GM21360 (cell line): ENCODE measurements around the gene ZNF837.
"Not testable (repeated sequence)": the region's sequence is repeated elsewhere in the genome, so short reads cannot be mapped to it uniquely, and the experiment has no call there.

ENCODE experiments used
- ATAC-seq: cut with Tn5 transposase; IDR thresholded peaks from one replicate; pipeline ENCODE4 v1.9.1; 2021; ENCODE audit warnings: mild to moderate bottlenecking, moderate library complexity; ENCODE audit not compliant: unreplicated experiment

The ZNF837 gene

DNA sequence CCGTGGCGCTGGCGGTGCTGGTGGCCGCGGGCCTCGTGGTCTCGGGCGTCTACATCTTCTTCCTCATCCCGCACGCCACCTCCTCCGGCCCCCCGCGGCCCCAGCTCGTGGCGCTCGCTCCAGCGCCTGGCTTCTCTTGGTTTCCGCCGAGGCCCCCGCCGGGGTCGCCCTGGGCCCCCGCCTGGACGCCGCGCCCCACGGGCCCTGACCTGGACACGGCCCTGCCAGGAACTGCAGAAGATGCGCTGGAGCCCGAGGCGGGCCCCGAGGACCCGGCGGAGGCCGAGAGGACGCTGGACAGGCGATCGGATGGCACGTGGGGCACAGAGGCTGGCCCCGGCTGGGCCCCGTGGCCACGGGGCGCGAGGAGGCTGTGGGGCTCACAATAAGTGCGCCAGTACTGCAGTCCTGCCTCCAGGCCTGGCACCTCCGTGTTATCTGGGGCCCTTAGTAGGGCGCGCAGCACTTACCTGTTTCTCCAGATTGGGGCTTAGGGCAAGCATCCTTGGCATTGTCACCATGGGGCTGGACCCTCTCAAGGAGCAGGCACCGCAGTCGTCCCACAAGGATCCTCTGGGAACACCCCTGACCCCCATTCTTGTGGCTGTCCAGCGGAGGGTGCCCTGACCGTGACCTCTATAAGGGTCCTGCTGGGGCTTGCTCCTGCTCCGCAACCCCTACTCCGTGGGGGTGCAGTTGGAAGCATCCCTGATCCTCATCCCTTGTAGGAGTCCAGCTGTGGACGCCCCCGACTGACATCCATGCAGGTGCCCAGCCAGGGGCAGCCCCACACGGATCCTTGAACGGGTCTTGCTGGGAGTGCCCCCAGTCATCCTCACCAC, 16.1 kb upstream of the ZNF837 start:
- ATAC-seq = no peak

DNA sequence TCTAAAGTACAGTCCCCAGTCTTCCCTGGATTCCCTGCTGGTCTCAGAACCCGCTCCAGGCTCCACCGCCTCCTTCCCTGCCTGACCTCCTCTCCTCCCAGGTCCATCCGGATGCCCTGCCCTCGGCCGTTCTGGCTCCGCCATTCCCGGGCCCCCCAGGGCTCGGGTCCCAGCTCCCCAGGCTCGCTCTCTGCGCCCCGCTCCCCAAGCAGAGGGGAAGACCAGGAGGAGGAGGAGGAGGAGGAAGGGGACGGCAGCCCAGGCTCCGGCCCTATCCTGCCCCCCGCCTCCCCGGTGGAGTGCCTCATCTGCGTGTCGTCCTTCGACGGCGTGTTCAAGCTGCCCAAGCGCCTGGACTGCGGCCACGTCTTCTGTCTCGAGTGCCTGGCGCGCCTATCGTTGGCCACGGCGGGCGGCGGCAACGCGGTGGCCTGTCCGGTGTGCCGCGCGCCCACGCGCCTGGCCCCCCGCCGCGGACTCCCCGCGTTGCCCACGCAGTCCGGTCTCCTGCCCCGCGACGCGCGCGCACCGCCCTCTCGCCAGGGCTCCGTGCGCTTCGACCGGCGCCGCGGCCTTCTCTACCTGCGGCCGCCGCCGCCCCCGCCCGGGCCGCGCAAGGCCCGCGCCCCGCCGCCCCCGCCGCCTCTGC, 15.3 kb upstream of the ZNF837 start:
- ATAC-seq = no peak

DNA sequence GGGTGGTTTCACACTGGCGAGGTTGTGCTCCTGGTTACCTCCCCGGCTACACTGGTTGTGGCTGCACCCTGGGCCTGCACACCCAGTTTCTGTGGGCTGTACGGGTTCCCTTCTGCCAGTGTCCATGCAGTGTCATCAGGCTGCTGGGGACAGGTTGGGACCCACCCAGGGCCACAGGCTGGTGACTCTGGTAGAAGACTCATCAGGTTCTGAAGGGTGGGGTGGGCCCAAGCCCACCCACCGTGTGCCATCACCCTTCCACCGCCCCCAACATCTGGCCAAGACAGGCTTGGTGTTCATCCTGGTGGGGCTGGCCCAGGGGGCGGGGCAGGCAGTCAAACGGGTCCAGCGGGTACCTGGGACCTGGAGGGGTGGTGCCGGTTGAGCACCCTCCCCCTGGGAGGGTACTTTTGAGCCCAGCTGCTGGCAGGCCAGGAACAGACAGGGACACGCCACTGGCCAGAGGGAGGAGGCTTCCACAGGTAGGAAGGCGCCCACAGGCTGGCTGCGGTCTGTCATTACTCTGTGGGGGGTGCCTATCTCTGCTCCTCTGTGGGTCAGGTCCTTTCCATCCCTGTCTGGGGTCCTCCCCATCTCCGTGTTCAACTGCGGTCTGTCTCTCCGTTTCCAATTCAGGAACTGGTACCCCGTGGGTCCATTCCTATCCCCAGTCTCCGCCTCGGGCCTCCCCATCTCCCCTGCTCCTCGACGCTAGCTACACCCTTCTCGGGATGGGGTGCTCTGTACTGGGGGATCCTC, 14.6 kb upstream of the ZNF837 start, which contains the start of gene RNF225:
Gene RNF225 (plus strand): TSS at position 437 of the 759 bp plus-strand sequence. CDS start 434 bp downstream, outside the sequence.
- no peak for ATAC-seq

DNA sequence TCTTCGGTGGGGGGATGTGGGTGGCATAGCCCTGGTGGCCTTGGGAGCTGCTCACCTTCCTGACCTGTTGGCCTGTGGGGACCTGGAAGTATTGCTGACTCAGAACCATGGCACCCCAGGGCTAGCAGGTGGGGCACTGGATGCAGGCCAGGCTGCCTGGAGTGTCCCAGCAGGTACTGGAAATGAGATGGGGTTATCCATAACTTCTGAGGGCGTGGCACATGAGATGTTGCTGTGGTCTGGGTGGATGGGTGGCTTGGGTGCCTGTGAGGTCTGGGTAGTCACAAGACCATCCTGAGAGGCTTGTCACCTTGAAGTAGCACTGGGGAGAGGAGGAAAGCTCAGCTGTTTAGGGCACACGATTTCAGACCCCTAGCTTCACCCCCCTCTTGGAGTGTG, 14.0 kb upstream of the ZNF837 start:
- no peak for ATAC-seq

DNA sequence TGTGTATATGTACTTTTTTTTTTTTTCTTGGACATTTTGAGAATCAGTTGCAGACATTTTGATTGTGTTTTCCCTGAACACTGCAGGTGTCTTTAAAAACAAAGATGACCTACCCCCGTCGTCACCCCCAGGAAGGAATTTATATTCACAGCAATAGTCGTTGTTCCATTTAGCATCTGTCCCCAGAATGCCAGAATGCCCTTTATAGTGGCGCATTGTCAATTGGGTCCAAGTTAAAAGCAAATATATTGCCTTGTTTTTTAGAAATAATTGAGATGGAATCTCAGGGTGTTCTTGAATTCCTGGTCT, 12.8 kb upstream of the ZNF837 start:
- ATAC-seq = no peak

DNA sequence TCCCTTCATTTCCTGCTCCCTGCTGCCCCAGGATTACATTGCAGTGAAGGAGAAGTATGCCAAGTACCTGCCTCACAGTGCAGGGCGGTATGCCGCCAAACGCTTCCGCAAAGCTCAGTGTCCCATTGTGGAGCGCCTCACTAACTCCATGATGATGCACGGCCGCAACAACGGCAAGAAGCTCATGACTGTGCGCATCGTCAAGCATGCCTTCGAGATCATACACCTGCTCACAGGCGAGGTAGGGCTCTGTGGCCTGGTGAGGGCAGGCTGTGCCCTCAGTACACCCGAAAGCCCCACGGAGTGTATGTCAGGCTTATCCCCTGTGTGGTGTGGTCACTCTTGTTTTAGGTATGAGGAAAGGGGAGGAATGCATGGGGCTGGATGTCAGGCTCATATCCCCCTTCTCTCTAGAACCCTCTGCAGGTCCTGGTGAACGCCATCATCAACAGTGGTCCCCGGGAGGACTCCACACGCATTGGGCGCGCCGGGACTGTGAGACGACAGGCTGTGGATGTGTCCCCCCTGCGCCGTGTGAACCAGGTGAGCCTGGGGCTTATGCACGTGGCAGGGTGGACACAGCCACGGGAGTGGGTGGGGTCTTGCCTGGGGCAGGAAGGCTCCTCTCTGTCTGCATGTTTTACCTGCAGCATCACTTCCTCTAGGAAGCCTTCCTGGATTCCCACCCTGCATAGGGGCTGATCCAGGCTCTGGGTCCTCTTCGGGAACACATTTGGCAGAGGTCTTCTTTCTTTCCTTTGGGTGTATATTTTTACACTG, 12.3 kb upstream of the ZNF837 start:
- no peak for ATAC-seq

DNA sequence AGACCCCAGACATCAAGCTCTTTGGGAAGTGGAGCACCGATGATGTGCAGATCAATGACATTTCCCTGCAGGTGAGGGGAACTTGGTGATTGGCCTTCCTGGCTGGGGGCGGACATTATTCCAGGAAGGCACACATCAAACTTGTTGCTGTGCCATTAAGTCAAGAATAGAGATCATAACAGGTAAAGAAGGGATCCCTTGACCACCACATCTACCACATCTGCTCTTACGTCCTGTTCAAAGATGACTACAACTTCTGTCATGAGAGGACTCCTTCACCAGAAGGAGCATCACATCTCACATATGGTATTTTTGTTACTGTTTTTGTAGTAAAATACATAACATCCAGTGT, 7.3 kb upstream of the ZNF837 start:
- no peak for ATAC-seq

DNA sequence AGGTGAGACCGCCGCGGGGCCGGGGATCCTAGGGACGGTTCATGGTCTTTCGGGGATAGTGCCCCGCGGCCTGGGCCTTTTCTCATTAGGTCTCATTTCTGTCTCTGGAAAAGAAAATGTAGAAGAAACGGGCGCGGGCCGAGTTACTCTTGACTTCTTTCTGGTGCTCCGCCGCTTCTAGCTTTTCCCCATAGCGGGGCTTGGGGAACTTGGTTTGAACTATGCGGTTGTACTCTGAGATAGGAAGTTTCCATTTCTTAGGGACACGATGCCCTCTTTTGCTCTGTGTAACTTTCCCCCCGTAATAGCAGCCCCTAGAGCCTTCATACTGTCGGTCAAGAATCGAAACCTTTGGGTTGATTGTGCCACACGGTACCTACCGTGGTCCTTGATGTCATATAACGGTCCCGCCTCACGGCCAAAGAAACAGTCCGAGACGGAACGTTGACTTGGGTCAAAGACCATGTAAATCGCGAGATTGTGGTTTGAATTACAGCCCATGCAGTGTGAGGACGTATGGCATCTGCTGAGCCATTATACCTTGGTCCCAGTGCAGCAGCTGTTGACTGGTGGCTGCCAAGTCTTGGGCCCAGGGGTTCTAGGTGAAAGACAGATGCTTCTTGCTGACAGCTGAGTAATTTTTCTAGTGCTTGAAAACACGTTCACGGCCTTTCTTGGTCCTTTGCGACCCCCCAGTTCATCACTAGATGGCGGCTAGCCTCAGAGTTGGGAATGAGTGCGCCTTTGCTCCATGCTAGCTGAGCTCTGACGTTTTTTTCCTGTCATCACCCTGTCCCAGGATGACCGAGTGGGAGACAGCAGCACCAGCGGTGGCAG, 6.7 kb upstream of the ZNF837 start:
- ATAC-seq = no peak

DNA sequence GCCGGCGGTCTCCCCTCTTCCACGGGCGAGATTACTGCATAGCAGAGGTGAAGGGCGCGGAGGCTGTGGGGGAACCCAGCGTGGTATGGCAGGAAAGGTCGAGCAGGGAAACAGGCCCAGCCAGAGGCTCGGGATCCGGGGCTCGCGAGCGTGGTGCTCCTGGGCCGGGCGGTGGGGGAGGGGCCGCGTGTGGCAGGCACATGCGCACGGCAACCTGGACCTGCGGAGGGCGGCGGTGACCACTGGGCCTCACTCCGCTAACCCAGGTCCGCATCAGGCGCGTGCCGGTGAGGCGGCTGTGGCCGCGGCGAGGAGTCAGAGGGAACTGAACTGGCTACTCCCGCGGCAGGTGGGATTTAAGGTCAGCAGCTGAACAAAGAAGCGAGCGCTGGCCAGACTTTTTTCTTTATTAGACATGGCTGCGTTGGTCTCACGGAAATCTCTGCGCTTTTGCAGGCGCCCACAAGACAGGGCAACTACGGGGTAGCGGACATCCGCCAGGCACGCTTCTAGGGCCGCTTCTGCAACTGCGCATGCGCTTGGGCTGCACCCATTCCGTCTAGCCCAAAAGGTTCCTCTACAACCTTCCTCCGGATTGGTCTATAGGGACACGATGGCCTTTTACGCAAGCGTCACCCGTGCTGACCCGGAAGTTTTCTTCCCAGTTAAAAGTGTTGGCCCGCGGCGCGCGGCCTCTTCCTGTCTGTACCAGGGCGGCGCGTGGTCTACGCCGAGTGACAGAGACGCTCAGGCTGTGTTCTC, 5.9 kb upstream of the ZNF837 start, which contains the start of gene RPS5:
Gene RPS5 (plus strand): TSS at position 694 of the 762 bp plus-strand sequence. CDS start 869 bp downstream, outside the sequence.
- peak; percentile 71 for ATAC-seq

DNA sequence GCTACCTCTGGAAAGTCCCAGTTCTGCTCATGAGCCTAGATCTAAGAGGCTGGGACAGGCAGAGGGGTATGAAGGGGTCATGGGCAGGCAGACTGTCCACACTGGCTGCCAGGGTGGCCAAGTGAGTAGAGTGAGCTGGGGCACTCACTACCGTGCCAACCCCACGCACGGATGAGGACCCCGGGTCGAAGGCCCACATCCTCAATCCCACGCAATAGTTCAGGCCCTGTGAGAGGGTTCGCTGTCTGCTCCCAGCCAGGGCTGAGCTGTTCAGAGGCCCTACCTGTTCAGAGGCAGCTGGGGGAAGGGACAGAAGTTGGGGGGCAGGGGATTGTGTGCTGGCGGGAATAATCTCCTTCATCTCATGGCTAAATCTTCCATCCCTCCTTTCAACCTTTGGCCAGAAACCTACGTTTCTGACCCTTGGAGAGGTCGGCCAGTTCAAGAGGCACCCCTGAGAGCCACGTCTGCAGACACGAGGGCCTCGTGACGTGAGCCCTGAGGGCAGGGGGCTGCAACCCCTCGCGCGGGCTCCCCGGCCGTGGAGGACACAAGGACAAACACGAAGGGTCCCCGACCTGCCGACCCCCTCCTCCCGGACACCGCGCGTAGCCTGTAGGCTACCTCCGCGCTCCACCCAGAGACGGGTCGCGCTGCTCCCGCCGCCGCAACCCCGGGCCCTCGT, 5.2 kb upstream of the ZNF837 start:
- ATAC-seq = peak; percentile 2

DNA sequence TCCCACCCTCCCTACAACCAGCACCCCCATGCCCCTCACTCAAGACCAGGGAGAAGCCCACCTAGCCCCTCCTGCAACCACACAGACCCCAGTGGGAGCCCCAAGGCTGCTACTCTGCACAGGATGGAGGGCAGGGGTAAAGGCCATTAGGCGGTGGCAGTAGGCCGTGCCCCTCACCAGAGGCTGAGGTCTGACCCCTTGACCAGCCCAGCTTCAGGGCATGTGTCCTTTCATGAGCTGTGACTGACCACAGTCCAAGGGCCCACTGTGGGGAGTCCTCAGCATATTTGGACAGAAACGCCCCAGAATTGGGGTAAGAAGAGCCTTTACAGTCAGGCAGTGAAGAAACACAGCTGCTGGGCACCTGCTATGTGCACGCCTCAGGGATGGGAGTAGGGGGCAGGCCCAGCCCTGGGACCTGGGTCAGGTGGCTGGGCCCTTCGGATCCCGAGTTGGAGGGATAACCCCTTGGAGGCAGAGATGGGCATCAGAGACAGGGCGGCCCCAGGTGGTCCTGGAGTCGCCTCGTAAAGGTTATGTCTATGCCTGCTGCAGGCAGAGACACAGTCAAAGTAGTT, 4.6 kb upstream of the ZNF837 start:
- ATAC-seq = no peak

DNA sequence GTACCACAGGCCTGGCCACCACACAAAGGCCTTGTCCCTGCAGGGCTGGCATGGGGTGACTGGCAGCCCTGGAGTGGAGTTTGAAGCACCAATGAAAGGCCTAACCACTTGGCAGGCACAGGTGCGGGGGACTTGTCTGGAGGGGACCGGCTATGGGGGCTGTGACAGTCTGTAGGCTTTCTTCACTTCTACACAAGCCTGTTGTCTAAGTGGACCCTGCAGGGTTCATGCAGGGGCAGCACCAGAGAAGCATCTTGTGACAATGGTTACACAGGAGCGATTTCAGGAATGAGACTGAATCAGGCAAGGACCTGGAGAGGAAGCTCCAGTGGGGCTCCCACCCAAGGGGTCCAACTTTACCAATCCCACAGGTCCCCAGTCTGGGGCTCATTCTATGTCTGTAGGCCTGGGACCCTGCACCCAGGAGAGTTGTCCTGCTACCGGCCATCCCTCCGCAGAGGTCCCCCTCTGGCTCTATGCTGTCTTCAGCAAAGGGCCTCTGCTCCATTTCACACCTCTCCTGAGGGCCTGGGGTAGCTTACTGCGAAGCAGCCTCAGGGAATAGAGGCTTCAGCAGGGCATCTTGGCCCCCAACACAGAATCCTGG, 2.3 kb upstream of the ZNF837 start:
- no peak for ATAC-seq

DNA sequence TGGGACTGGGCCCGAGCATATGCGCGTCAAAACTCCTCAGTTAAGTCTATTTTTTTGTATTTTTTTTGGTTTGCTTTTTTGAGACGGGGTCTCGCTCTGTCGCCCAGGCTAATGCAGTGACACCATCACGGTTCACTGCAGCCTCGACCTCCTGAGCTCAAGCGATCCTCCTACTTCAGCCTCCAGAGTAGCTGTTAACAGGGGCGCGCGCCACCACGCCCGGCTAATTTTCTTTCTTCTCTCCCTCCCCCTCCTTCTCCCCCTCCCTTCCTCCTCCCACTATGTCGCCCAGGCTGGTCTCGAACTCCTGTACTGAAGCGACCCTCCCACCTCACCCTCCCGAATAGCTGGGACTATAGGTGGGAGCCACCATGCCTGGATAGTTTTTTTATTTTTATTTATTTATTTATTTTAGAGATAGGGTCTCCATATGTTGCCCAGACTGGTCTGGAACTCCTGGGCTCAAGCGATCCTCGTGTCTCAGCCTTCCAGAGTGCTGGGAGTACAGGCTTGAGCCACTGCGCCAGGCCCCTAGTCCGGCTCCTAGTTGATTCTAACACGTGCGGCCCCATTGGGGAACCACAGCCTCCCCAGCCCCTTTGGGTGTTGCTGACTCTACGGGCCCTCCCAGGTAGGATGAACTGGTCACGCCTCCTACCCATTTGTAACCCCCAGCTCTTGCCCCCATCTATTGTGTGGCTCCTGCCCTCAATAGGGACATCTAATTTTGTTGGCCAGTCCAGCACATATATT, 806 bp upstream of the ZNF837 start:
- no peak for ATAC-seq

DNA sequence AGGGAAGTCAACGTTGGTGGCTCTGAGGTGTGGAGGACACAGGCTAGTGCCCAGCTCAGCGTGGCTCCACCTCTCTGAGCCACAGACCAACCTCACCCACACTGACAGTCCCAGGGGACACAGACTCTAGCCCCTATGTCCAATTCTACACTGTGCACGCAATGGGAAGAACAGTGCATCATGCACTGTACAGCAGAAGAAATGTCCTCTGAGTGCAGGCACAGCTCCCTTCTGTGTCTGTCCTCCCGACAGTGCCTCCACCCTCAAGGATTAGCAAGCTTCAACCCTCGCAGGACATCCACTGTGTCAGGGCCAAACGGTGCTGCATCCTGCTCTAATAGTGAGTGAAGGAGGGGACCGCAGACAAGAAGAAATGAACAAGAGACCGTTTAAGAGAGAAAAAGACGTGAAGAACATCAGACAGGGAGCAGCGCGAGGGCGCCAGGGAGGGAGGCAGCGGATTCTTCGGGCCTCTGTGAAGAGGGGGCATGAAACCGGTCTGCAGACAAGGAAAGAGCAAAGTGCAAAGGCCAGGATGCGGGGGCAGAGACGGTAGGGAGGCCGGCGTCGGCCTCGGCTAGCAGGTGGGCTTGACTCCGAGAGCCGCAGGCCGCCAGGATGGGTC, 681 bp downstream of the ZNF837 start:
- ATAC-seq = no peak

DNA sequence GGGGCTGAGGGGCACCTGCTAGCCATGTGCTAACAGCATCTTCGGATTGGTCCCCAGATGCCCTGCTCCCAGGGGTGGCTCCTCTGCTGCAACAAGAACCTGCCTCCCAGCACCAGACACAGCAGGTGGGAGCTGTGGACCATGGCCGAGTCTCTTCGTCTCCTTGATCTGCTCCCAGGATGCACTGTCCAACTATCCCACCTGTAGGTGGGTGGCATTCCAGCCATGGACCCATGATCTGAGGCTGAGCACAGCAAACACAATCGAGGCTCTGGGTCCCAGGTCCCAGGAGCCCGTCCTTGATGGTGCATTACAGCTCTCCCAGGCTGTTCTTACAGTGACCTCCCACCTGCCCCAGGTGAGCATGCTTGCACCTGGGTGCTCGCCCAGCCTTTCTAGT, 1.6 kb downstream of the ZNF837 start:
- no peak for ATAC-seq

DNA sequence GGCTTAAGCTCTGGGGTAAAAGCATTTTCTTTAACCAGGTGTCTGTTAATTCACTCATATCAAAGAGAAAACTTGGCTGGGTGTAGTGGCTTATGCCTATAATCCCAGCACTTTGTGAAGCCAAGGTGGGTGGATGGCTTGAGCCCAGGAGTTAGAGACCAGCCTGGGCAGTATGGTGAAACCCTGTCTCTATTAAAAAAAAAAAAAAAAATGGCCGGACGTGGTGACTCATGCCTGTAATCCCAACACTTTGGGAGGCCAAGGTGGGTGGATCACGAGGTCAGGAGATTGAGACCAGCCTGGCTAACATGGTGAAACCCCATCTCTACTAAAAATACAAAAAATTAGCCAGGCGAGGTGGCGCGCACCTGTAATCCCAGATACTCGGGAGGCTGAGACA, 4.1 kb downstream of the ZNF837 start:
- not testable (repeated sequence) for ATAC-seq

DNA sequence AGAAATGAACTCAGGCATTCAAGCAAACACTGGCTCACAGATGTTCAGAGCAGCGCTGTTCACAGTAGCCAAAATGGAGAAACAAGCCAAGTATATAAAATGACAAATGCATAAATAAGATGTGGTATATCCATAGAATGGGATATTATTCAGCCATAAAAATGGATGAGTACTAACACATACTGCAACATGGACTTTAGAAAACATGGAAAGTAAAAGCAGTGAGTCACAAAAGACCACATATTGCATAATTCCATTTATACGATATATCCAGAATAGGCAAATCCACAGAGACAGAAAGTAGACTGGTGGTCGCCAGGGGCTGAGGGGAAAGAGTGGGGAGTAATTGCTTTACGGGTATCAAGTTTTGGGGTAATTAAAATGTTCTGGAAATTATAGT, 6.6 kb downstream of the ZNF837 start:
- no peak for ATAC-seq
